Measurements from ENCODE around the gene ANKRD36C.
"Not testable (repeated sequence)": the region's sequence is repeated elsewhere in the genome, so short reads cannot be mapped to it uniquely, and the experiment has no call there.

Gene ANKRD36C

DNA sequence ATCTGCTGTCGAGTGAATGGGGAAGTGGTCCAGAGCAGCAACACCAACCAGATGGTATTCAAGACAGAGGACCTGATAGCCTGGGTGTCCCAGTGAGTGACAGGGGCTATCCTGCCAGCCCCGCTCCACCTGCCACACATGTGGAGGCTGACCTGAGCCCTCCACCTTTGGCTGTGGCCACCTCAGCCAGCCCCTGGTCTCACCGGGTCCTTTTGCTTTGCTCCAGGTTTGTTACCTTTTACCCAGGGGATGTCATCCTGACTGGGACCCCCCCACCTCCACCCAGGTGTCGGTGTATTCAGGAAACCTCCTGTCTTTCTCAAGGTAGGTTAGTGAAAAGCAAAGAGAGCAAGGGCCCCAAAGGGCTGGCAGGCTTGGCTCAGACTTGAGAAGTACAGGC is 29.5 kb upstream of the ANKRD36C start:
- not testable (repeated sequence) for H3F3A ChIP-seq (ENCODE audit: insufficient read depth, low read length); H3K9me3 ChIP-seq (replicated peaks; ENCODE audit: insufficient read depth, low read length); H3K36me3 ChIP-seq (replicated peaks; ENCODE audit: insufficient read depth, low read length); H4K20me1 ChIP-seq (ENCODE audit: insufficient read depth, low read length); DNase-seq; H3K4me2 ChIP-seq (ENCODE audit: low read depth, low read length); H2AFZ ChIP-seq (ENCODE audit: low read length); H3K79me2 ChIP-seq (ENCODE audit: low read length); H3K9me2 ChIP-seq (replicated peaks; ENCODE audit: insufficient read depth, low read length); H3K27me3 ChIP-seq (replicated peaks; ENCODE audit: insufficient read depth, low read length); H3K27ac ChIP-seq (ENCODE audit: low read length); H3K4me3 ChIP-seq (ENCODE audit: low read length); H3K9ac ChIP-seq (ENCODE audit: low read length); H3K4me1 ChIP-seq (ENCODE audit: low read length)

DNA sequence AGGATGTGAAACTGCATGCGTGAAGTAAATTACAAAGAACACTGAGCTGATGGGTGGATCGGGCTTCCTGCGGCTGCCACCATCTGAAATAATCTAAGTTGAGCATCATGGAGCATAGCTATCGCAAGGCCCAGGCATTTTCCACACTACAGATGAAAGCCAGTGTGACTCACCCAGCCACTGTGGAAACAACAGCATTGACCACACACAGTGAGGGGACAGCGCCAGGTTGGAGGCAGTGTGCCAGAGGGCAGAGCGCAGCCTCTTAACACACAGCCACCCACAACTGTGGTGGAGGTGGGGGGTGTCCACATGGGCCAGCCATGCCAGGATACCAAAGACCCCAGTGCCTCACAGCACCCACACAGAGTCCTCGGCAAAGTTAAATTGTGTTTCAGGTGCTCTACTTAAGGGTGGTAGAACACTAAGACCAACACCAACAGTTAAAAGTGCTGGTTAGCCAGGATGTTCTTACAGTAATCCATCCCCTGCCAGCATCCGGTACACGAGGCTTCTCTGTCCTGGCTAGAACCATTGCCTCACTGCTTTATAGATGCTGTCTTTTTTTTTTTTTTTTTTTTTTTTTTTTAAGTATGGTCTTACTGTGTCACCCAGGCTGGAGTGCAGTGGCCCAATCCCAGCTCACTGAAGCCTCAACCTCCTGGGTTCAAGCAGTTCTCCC is 28.4 kb upstream of the ANKRD36C start:
- H3K79me2 ChIP-seq (ENCODE audit: low read length); H3K4me3 ChIP-seq (ENCODE audit: low read length); H2AFZ ChIP-seq (ENCODE audit: low read length); DNase-seq; H3K4me2 ChIP-seq (ENCODE audit: low read depth, low read length); H4K20me1 ChIP-seq (ENCODE audit: insufficient read depth, low read length); H3F3A ChIP-seq (ENCODE audit: insufficient read depth, low read length); H3K9me3 ChIP-seq (replicated peaks; ENCODE audit: insufficient read depth, low read length); H3K27ac ChIP-seq (ENCODE audit: low read length); H3K9me2 ChIP-seq (replicated peaks; ENCODE audit: insufficient read depth, low read length); H3K27me3 ChIP-seq (replicated peaks; ENCODE audit: insufficient read depth, low read length); H3K9ac ChIP-seq (ENCODE audit: low read length); H3K36me3 ChIP-seq (replicated peaks; ENCODE audit: insufficient read depth, low read length); H3K4me1 ChIP-seq (ENCODE audit: low read length): not testable (repeated sequence)

DNA sequence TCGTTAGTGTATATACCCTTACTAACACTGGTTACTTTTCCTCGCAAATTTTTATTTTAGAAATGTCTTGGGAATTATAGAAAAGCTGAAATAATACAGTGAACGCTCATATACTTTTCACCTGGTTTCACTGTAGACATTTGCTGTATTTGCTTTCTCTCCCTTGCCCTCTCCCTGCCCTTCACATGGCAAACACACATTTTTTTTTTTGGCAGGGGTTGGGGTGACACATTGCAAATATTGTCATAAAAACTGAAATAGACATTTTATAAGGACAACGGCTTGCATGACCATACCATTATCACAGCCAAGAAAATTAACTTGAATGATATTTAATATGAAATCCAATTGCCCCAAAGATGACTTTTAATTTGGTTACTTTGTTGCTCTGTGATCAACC is 24.7 kb upstream of the ANKRD36C start:
- H3K27ac ChIP-seq (ENCODE audit: low read length); H3K36me3 ChIP-seq (replicated peaks; ENCODE audit: insufficient read depth, low read length); H4K20me1 ChIP-seq (ENCODE audit: insufficient read depth, low read length); H2AFZ ChIP-seq (ENCODE audit: low read length); H3K27me3 ChIP-seq (replicated peaks; ENCODE audit: insufficient read depth, low read length); H3K4me1 ChIP-seq (ENCODE audit: low read length); H3K9me2 ChIP-seq (replicated peaks; ENCODE audit: insufficient read depth, low read length); H3K9me3 ChIP-seq (replicated peaks; ENCODE audit: insufficient read depth, low read length); H3F3A ChIP-seq (ENCODE audit: insufficient read depth, low read length); H3K4me2 ChIP-seq (ENCODE audit: low read depth, low read length); H3K9ac ChIP-seq (ENCODE audit: low read length); H3K79me2 ChIP-seq (ENCODE audit: low read length); H3K4me3 ChIP-seq (ENCODE audit: low read length); DNase-seq: not testable (repeated sequence)

DNA sequence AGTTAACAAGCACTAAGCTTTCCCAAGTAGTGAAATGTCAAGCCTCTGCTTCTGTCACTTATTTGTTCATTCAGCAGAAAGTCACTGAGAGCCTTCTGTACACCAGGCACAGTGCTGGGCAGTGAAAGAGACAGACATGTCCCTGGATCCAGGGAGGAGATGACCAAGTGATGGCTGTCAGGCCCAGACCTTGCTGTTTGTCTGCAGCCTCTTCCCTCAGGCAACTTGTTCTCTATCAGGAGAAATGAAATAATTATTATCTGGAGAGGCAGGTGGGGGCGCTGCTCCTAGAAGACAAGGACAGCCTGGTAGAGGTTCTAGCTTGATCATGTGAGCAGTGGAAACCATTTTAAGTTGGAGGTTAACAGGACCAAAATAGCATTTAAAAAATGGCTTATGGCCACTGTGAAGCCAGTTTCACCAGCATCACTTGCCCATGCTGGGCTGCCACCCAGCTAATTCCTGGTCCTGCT is 21.2 kb upstream of the ANKRD36C start:
- H3K4me1 ChIP-seq (ENCODE audit: low read length); DNase-seq; H3K4me2 ChIP-seq (ENCODE audit: low read depth, low read length); H3K9me2 ChIP-seq (replicated peaks; ENCODE audit: insufficient read depth, low read length); H3K4me3 ChIP-seq (ENCODE audit: low read length); H2AFZ ChIP-seq (ENCODE audit: low read length); H3K79me2 ChIP-seq (ENCODE audit: low read length); H3K9me3 ChIP-seq (replicated peaks; ENCODE audit: insufficient read depth, low read length); H3K27ac ChIP-seq (ENCODE audit: low read length); H3F3A ChIP-seq (ENCODE audit: insufficient read depth, low read length); H3K27me3 ChIP-seq (replicated peaks; ENCODE audit: insufficient read depth, low read length); H3K36me3 ChIP-seq (replicated peaks; ENCODE audit: insufficient read depth, low read length); H4K20me1 ChIP-seq (ENCODE audit: insufficient read depth, low read length); H3K9ac ChIP-seq (ENCODE audit: low read length): not testable (repeated sequence)
- TF ChIP-seq, protein P1, sequence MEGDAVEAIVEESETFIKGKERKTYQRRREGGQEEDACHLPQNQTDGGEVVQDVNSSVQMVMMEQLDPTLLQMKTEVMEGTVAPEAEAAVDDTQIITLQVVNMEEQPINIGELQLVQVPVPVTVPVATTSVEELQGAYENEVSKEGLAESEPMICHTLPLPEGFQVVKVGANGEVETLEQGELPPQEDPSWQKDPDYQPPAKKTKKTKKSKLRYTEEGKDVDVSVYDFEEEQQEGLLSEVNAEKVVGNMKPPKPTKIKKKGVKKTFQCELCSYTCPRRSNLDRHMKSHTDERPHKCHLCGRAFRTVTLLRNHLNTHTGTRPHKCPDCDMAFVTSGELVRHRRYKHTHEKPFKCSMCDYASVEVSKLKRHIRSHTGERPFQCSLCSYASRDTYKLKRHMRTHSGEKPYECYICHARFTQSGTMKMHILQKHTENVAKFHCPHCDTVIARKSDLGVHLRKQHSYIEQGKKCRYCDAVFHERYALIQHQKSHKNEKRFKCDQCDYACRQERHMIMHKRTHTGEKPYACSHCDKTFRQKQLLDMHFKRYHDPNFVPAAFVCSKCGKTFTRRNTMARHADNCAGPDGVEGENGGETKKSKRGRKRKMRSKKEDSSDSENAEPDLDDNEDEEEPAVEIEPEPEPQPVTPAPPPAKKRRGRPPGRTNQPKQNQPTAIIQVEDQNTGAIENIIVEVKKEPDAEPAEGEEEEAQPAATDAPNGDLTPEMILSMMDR (IDR thresholded peaks at IDR 0.05; ENCODE audit: low read length): 0 out of 2 replicates have a peak, but pooled peaks have one; percentile 4

DNA sequence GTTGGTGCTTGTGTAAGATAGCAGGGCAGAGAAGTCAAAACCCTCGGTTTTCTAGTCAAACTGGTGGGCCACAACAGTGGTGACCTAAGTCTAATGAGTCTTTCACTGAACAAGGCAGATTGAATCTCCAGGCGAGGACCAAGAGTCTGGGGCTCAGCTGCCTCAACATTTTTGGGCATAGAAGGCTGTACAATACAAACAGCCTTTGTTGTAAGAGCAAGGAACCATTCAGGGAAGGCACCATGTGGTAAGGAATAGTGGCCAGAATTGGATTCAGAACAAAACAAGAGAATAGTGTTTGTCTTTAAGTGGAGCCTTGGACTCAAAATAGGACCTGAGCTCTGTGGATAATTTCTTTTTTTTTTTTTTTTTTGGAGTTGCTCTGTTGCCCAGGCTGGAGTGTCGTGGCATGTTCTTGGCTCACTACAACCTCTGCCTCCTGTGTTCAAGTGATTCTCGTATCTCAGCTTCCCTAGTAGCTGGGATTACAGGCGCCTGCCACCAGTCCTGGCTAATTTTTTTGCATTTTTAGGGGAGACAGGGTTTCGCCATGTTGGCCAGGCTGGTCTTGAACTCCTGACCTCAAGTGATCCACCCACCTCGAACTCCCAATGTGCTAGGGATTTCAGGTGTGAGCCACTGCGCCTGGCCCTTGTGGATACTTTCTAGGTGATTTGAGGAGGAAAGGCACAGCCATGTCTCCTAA is 20.6 kb upstream of the ANKRD36C start:
- not testable (repeated sequence) for H3K4me2 ChIP-seq (ENCODE audit: low read depth, low read length); H4K20me1 ChIP-seq (ENCODE audit: insufficient read depth, low read length); H3K36me3 ChIP-seq (replicated peaks; ENCODE audit: insufficient read depth, low read length); H3K9ac ChIP-seq (ENCODE audit: low read length); H3K79me2 ChIP-seq (ENCODE audit: low read length); H3K27ac ChIP-seq (ENCODE audit: low read length); H2AFZ ChIP-seq (ENCODE audit: low read length); H3F3A ChIP-seq (ENCODE audit: insufficient read depth, low read length); H3K27me3 ChIP-seq (replicated peaks; ENCODE audit: insufficient read depth, low read length); H3K9me2 ChIP-seq (replicated peaks; ENCODE audit: insufficient read depth, low read length); H3K4me1 ChIP-seq (ENCODE audit: low read length); DNase-seq; H3K9me3 ChIP-seq (replicated peaks; ENCODE audit: insufficient read depth, low read length); H3K4me3 ChIP-seq (ENCODE audit: low read length)

All from MM.1S (cell line).